Measurements from ENCODE around the gene FAM78B.

Gene FAM78B

DNA sequence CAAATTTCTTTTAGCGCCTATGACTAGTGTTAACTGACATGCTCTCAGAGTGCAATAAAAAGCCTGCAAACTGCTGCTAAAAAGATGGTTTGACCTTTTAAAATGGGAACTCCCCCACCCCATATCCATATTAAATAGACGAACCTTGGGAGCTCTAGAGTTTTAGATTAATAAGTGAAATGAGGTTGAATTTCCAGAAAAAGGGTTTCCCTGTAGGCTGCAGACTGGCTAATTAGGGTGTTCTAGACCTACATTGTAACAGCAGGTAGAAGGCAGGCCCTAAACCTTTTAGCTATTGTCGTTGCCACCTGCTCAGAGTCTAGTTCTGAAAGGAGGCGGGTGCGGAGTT is 2.2 kb downstream of the FAM78B start:
- no peak for DNase-seq

DNA sequence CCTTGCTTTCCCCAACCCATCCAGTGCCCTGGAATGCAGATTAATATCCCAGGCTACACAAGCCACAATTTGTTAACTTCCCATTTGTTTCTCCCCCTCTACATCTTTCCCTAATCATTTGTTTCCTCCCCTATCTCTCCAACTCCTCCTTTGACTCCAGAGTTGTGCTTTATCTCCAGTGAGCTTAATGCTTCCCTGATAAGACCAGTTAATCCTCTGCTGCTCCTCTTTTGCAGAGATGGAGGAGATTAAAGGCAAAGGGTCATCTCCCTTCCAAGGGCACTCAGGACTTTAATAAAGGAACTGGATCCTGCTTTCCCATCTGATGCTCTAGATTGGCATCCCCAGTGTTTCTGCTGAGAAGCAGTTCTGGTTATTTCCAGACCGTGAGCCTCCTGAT is 7.1 kb downstream of the FAM78B start:
- DNase-seq, result no peak

DNA sequence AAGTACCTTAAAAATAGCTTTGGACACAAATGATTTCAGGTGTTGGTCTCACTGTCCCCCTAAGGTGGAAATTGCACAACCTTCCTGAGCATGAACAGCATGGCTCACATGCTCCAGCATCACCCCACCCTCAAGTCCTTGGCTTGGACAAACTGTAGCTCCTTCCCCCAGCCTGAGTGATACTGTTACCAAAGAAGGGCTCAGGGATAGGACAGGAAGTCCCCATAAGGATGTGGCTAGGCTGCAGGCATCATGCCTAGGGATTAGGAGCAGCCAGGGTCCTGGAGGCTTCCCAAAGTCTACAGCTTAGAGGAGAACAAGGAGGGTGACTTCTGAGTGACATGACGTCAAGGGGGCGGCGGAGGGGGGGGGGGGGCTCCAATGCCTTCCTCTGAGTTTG is 10.1 kb downstream of the FAM78B start:
- DNase-seq, result no peak

DNA sequence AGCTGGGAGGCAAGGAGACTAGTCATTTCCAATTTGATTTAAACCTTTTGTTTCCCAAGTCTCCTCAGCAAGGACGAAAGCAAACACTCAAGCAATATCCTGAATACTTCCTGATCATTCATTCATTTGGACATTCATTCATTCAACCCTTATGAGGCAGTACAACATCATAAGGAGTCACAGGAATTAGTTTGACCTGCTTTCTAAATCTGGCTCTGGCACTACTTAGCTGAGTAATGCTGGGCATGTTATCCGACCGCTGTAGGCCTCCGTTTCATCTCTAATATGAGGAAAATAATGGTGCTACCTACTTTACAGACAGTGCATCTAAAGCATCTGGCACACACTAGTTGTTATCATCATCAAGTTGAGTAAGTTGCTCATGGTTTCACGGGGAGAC is 11.7 kb downstream of the FAM78B start:
- DNase-seq, result no peak

DNA sequence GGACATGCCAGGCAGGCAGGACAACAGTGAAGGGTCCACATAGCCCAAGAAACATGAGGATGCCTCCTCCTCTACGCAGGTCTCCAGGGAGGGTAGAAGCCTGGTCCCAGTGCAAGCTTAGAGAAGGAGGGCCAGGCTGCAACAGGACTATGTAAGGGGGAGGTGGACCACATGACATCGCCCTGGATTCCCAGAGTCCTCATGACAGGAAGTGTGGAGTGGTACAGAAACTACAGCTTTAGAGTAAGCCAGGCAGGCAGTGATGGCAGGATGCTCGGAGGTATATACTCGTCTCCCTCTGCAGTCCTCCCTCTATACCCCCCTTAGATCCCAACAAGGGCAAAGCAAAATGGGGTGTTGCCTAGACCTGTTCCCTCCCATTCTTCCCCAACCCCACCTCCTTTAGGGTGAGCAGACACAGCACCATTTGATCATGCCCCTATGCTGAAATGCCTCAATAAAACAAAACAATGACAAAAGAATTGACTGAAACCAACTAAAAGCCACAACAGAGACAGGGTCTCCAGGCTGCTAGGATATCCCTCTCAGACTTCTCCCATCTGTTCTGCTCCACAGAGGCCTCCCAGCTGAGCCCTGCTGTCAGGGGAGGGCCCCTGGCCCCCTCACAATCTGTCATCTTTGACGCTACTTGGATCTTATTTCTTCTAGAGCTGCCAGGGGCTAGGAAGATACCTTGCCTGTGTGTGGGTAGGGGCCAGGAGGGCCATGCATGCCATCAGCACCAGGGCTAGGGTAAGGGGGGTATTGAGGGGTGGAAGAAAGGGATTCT is 13.1 kb downstream of the FAM78B start:
- DNase-seq, result no peak

DNA sequence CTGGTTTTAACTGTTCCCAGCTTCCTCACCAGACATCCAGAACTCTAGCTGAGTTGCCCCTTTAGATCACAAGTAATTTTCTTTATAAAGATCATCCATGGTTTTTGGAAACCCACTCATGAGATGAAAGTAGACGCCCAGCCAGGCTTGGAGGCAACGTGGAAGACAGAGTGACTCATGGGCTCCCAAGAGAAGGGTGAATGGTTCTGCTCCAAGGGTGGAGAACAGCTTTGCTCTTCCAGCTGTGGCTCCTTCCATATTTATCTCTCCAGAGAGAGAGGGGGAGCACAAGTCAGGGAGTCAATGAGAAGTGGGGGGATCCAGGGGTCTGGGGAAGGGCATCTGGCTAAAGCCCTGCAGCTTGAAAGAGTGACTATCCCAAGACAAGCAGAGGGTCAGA is 13.8 kb downstream of the FAM78B start:
- DNase-seq, result no peak

DNA sequence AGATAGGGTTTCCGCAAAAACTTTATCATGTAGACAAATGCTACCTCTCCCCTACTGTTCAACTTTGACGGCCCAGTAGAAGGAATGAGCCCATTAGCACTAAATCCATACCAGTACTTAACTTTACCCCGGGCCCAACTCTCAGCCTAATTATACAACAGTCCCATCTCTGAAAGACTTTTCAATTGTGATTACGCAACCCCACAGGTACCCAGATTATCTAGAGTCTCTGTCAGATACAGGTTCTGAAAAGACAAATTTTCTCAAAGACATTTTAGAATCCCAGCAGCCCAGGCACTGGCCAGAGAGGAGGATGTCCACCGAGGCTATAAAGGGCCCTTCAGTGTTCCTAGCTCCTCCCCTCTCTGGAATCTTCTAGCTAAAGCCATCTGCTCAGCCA is 15.0 kb downstream of the FAM78B start:
- DNase-seq, result no peak

DNA sequence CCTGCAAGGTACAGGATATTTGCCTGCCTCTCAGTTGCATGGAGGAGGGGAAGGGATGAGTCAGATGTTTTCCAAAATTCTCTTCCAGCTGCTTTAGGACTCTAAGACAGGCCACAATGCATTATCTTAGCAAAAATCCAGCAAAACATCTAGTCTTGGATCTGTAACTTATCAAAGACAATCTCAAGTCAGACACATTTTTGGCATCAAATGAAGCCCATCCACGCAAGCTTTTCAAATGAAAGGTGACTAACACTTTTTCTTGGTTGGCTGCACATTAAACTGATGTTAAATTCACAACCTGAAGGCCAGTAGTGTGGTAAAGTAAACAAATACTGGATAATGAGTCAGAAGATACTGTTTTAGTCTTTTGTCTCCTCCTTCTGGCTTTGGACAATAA is 21.3 kb downstream of the FAM78B start:
- no peak for DNase-seq

DNA sequence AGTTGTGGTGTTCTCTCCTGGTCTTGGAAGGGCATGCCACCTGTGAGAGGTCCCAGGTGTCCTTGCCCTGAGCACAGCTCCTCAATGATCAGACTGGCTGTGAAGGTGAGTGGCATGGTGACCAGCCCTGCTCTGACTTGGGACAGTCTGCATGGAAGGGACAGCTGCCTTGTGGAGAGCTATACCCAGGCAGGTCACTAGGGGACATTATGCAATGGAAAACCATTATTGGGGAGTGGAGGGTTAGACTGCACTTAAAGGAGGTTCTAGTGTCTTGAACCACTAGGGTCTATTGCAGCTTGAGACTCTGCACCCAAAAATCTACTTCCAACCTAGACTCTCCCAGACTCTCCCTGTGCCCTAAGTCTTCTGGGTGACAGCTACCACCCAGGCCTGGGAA is 24.8 kb downstream of the FAM78B start:
- no peak for DNase-seq

DNA sequence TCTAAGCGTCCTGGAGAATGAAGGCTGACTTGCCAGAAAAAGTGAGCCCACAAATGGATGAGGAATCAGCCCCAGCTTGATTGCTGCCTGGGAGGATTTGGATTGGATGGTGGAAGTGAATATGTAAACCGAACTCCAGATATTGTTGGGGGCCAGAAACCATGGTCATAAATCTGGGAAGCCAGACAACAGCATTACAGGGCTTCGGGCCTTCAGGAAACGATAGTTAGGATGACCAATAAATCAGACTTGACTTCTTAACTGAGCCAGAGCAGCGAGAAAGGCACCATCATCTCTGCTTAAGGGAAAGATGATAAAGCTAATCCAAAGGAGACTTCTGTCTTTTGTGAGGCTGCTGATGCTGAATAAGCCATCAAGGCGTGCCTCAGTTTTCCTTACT is 26.6 kb downstream of the FAM78B start:
- no peak for DNase-seq

DNA sequence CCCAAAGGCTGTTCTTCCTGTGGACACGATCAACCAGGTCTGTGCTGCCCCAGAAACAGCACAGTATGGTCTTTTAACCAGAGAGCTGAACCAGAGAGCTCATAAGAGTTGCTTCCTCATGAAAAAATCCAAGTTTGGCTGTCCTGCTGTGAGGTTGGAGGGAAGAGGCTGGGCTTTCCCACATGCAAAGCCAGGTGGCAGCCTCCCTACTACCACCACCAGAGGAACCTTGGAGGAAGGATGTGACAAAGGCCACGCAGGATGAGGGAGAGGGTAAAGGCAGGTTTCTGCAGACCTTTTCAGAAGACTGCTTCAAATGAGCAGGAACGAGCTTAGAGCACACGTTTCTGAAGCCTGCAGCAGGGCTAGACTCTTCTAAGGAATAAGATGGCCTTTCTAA is 27.1 kb downstream of the FAM78B start:
- DNase-seq, result no peak

DNA sequence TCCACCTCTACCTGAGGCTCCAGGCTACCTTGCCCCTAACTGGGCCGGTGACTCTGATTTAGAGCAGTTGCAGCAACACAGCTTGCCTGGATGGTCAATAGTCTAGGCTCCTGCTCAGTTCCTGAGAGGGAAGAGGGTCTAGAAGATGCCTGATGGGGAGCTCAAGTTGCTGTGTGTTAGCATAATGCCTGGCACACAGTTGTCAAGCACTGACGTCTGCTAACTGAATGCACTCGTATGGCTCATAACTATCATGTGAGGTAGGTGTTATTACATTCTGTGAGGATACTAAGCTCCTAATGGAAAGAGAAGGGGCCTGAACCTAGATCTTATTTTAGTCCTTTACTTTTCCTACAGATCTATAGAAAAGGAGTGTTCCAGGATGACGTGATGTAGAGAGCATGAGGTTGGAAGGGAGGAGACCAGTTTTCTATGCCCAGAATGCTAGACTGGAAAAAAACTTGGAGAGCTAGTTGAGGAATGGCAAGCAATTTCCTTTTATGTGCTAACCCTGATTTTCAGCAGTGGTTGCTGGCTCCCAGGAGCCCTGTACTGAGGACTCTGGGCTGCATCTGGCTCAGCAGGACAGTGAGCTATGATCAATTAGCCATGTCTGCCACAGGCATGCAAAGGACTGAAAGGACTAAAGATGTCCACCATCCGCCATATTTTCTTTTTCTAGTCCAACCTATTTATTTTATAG is 30.0 kb downstream of the FAM78B start:
- DNase-seq, result no peak

DNA sequence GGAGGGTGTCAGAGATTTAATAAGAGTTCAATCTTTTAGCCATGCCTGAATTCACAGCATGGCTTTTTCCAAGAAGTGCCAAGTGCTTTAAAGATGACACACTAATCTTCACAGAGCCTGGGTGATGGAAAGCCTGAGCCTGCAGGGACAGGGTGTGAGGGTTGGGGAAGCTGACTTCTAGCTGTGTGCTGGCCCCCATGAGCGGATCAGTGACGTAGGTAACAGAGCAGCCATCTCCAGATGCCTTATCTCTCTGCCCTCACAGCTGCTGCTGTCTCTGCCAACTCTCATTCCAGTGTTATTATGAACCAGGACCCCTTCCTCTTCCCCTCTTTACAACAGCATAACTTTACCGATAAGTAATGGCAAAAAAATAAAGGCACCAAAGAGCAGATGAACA is 30.6 kb downstream of the FAM78B start:
- DNase-seq, result no peak

DNA sequence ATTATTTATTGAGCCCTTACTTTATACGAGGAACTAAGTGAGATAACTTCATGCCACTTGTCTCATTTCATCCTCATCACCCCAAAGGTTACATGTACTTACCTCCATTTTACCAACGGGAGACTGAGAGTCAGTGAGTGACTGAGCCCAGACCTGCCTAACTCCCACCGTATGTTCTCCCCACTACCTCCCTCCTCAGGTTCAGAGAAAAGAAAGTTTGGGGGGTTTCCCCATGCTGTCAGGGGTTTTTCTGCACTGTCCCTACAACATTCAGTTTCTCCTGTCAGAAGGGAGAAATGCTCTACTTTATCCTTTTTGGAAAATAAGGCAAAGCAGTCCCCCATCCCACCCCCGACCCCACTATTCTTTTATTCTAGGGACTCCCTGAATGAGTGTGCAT is 32.9 kb downstream of the FAM78B start:
- no peak for DNase-seq

DNA sequence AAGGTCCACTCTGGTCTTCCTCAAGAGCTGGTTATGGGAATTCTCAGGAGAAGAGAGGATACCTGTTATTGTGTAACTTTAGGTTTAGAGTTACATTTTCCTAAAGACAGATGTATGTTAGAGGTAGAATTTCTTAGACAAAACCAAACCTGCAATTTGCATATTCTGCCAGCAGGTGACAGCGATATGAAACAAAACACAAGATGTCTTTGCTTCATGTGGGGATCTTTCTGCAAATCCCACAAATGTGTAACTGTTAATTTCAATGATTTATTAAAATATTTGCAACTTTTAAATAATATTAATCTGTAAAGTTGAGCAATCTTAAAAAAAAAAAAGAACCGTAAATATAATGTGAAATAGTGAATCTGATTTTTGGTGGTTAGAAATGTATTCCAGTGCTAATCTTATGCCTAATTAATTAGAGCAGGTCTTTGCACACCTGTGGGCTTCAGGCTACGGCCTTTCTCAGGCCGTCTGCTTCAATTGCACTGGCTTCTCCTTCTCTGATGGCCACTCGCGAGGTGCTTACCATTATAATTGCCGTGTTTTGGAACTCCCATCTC is 33.4 kb downstream of the FAM78B start:
- DNase-seq, result no peak

DNA sequence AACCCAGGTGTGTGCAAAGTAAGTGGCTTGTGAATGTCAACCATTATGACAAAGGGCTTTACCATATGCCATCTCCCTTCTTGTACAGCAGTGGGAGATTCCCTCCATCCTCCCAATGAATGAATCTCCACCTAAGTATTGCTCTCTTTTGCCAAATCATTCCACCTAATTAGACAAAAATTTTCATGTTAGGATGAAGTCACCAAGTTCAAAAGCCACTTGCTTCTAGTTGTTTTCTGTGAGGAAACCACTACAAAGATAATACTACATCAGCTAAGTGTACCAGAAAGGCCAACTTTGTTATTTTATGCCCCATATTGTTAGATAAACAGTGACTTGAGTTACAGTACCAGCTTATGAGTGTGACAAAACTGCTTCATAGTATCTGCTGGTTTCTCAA is 34.3 kb downstream of the FAM78B start:
- DNase-seq, result no peak

DNA sequence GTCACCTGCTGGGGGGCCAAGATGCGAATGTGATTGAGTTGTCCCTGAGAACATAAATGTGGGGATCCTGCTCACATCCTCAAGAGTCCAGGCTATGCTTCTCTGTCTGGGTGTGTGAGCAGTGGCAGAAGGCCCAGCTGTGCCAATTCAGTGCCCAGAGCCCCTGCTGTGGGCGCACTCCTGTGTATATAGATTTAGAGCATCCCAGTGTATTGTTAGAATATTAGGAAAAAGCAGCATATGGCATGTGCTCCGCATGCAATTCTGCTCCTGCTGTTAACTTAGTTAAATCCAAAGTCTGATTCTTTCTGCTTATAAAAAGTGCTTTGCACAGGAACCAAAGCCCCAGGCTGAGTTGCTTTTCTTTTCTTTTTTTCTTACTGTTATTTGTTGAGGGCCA is 37.8 kb downstream of the FAM78B start:
- peak; percentile 9 for DNase-seq

DNA sequence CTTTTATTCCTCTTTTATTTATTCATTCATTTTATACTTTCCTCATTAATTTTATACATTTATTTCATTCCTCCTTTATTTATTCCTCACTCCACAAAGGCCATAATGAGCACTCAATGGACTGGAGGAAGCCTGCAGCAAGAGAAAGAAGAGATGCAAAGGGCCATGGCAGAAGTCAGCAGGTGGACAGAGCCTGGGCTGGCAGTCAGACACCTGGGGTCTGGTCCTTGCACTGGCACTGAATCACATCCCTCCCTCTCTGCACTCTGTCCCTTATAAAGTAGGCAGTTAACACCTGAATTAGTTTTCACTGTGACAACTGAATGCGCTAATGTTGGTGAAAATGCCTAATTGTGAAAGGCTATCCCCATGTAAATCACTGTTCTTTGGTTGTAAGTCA is 38.6 kb downstream of the FAM78B start:
- no peak for DNase-seq

DNA sequence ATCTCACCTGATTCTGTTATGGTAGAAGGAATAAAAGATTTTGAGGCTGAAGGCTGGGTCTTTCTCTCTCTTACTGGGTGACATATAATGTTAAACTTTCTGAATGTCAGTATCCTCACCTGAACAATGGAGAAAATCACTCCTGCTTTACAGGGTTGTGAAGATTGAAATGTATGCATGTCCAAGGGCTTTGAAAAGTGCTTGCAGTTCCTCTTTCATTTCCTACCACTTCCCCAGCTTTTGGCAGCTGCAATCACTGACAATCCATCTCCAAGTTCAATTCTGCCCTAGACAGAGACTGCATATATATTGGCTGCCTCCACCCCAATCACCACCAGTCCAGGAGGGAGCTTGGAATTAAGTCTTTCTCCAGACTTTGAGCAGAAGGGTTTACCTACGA is 39.8 kb downstream of the FAM78B start:
- DNase-seq, result no peak

DNA sequence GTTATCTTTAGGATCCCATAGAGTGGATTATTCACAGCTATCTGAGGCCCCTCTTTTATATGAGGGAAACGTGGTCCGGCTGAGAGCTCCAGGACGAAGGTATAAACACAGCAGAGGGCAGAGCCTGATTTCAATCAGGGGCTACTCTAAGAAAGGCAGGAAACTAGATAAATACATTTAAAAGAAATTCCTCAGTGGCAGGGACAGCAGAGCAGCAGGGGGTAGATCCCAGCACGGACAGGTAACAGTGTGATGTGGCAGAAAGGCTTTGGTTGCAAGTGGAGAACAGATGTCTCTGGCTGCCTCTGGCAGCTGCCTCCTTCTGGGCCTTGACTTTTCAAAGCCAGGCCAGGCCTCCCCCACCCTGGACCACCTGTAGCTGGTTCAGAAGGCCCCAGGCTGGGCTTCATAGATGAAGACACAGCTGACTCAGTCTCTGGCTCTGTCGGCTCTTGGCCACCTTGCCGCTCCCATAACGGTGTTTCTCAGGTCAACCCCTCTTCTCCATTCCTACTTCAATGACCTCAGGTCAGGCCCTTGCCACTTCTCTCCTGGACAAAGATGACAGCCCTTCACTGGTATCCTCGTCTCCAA is 43.8 kb downstream of the FAM78B start:
- DNase-seq, result no peak

DNA sequence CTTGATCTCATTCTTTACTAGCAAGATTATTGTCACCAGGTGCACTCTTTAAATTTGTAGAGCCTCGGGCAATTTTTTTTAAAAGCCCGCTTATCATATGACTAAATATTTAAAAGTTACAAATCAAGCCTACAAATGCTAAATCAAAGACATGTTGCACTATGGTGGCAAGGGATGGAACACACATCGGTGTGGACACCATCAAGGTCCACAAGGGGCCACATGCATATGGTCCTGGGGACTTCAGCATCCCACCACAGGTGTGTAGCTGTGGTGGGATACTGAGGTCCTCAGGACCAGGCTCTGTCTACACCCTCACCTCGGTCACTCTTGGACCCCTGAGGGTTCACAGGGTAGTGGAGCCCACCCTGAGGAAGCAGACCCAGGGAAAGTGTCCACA is 45.8 kb downstream of the FAM78B start:
- no peak for DNase-seq

DNA sequence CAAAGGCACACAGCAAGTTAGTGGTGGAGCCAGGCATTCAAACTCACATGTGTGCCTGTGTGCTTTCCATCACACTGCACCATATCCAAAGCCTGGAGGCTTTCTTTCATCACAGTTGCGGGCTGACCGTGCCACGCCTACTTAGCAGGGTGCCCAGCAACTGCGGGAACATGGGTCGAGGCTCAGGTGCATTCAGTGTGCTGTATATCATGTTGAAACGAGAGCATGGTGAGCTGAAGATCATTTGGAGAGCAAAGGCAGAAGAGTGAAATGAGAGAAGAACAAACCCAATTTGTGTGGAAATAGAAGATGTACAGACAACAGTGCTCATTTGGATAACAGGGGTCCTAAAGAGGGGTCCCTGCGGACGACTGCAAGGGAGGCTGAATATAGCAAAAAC is 46.5 kb downstream of the FAM78B start:
- DNase-seq, result no peak

DNA sequence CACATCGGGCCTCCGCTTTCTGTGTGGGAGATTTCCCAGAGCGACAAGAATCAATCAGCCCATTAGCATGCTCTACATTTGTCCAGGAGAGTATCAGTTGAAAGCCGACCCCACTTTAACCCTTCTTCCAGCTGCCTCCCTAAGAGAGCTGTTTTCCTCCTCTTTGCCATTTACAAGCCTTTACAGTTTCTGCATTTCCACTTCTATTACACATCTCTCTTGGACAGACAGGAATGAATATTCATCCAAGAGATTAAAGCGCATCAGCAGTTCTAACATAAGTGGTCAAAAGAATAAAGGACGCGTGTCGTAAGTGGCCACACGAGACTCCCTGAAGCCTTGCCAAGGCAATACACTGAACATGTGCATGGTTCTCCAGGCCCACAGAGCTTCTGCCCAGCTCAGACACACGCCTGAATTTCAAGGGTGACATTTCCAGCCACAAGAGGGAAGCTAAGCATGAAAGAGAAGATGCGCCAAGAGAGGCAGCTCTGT is 47.3 kb downstream of the FAM78B start:
- DNase-seq, result peak; percentile 25

DNA sequence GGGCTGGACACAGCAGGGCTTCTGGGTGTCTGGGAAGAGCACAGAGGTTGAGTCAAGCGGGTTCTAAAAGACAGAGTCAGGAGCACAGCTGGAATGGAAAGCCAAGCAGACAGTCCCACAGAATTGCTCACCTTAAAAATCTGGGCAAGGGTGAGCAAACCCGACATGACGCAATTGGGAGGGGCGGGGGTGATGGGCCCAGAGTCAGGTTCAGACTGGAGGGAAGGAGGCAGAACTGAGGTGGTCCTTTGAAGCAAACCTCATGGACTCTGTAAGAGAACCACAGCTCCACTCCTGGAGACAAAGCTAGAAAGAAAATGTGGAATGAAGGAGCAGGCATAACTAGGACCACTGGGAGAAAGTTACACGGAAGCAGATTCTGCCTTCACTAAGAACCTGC is 49.0 kb downstream of the FAM78B start:
- DNase-seq, result no peak
